Gastroesophageal sphincter (tissue), 4 donors: ENCODE measurements around the gene PARP16. TPM values are rescaled to one million over a fixed set of nuclear protein-coding genes. Genes with fewer than 3 reads are reported as not detected.
A peak's percentile ranks its signal among the peaks of the same experiment; 100 is the strongest.

Source experiments
- ATAC-seq: fragments of 150-250 bp; one replicate; pipeline ENCODE4 v1.9.1; 2016; ENCODE audit warnings: mild to moderate bottlenecking, moderate library complexity
- H3K27ac ChIP-seq, 4 donors: fragments of 200-600 bp; sonication (generic) in 3 of 4; 1 replicate in 3 of 4; 2 replicates in 1 of 4; pipeline ENCODE4 v1.5.1; 2016 to 2019
- H3K27me3 ChIP-seq: fragments of 200-600 bp; sonication (generic); one replicate; pipeline ENCODE4 v1.5.1; 2019
- H3K36me3 ChIP-seq, 2 donors: fragments of 200-600 bp; sonication (generic); one replicate each; pipeline ENCODE4 v1.5.1; 2019; ENCODE audit warnings: control low read depth in 1 of 2
- H3K4me1 ChIP-seq, 3 donors: fragments of 200-600 bp; sonication (generic); 1 replicate in 2 of 3; 2 replicates in 1 of 3; pipeline ENCODE4 v1.5.1; 2016 to 2019; ENCODE audit warnings: control low read depth in 2 of 3
- H3K4me3 ChIP-seq, 2 donors: fragments of 200-600 bp; sonication (generic); one replicate each; pipeline ENCODE4 v1.5.1; 2019; ENCODE audit warnings: mild to moderate bottlenecking in 1 of 2, moderate library complexity in 1 of 2
- H3K9me3 ChIP-seq, 3 donors: fragments of 200-600 bp; sonication (generic); one replicate each; pipeline ENCODE4 v1.5.1; 2017 to 2019; ENCODE audit warnings: control low read depth in 2 of 3
- EP300 ChIP-seq: sonication (generic); formaldehyde crosslinking; IDR thresholded peaks from one replicate; pipeline ENCODE4 v1.6.1; 2017; ENCODE audit warnings: antibody characterized with exemption, mild to moderate bottlenecking
- POLR2A ChIP-seq, 2 donors: fragments of 450-650 bp; IDR thresholded peaks; one replicate each; pipeline ENCODE4 v1.6.1; 2017; ENCODE audit warnings: antibody characterized with exemption in 2 of 2, mild to moderate bottlenecking in 2 of 2, moderate library complexity in 1 of 2
- POLR2AphosphoS5 ChIP-seq: sonication (generic); formaldehyde crosslinking; IDR thresholded peaks from one replicate; pipeline ENCODE4 v1.6.1; 2017; ENCODE audit warnings: antibody characterized with exemption
- WGBS, 2 donors: methylation state at CpG; one replicate each; pipeline ENCODE4 v1.1.5; 2018; ENCODE audit warnings: low coverage in 1 of 2; 5-methylcytosine and 5-hydroxymethylcytosine counted together
- total RNA-seq, 4 donors: library from RNA; depleted of rRNA; stranded (reverse); fragments of >200 nt; gene quantifications; one replicate each; pipeline ENCODE4 v1.1.0, GENCODE V29; 2016
- TF ChIP-seq, protein P1 (sequence below), 4 experiments: fragments of 200-600 bp in 2 of 4; fragments of 450-650 bp in 2 of 4; sonication (generic) in 1 of 4; IDR thresholded peaks; one replicate each; pipeline ENCODE4 v1.5.1; 2017 to 2019; ENCODE audit warnings: antibody characterized with exemption in 4 of 4, mild to moderate bottlenecking in 2 of 4, moderate library complexity in 2 of 4

PARP16 gene
- total RNA-seq, 4 donors from 2014 or later: 10.1 to 21.7 (median 14.1) TPM

DNA sequence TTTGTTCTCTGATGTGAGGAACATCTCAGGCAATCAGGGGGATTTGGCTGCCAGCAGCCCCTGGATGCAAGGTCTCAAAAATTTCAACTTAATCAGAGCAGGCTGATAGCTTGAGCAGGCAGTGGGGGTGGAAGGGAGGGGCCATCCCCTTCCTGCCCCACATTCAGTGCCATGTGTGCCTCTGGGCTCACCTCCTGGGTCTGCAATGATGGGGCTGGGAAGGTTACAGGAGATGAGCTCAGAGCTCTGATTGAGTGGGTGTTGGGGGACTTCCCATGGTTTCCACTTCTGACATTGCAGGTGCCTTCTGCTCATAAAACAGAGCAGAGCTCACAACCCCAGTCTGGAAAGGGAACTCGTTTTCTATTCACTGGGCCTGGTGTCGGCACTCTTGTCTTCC lies 37.0 kb downstream of the PARP16 start:
- WGBS, 2 donors: 72% methylated on average over 2 of the region's 2 CpGs; no CpG with 5 or more reads in 1 of the 2 donors
- Histone ChIP-seq H3K27ac (peak overlapping the region in 2 of 4 donors; percentile 19 to 49), H3K4me3 (no peak overlapping the region), H3K27me3 (no peaks in the 10 kb centered on the region), H3K4me1 (peaks cover 0 to 46% (median 17%) of the 10 kb centered on the region in 3 donors), H3K36me3 (peaks cover 0 to 35% of the 10 kb centered on the region in 2 donors), H3K9me3 (no peaks in the 10 kb centered on the region)
- TF ChIP-seq, protein P1, sequence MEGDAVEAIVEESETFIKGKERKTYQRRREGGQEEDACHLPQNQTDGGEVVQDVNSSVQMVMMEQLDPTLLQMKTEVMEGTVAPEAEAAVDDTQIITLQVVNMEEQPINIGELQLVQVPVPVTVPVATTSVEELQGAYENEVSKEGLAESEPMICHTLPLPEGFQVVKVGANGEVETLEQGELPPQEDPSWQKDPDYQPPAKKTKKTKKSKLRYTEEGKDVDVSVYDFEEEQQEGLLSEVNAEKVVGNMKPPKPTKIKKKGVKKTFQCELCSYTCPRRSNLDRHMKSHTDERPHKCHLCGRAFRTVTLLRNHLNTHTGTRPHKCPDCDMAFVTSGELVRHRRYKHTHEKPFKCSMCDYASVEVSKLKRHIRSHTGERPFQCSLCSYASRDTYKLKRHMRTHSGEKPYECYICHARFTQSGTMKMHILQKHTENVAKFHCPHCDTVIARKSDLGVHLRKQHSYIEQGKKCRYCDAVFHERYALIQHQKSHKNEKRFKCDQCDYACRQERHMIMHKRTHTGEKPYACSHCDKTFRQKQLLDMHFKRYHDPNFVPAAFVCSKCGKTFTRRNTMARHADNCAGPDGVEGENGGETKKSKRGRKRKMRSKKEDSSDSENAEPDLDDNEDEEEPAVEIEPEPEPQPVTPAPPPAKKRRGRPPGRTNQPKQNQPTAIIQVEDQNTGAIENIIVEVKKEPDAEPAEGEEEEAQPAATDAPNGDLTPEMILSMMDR (IDR thresholded peaks at IDR 0.05): no peak
- TF ChIP-seq POLR2A (IDR thresholded peaks at IDR 0.05) (no peak), EP300 (no peak), POLR2AphosphoS5 (no peak)
- ATAC-seq: no peak

DNA sequence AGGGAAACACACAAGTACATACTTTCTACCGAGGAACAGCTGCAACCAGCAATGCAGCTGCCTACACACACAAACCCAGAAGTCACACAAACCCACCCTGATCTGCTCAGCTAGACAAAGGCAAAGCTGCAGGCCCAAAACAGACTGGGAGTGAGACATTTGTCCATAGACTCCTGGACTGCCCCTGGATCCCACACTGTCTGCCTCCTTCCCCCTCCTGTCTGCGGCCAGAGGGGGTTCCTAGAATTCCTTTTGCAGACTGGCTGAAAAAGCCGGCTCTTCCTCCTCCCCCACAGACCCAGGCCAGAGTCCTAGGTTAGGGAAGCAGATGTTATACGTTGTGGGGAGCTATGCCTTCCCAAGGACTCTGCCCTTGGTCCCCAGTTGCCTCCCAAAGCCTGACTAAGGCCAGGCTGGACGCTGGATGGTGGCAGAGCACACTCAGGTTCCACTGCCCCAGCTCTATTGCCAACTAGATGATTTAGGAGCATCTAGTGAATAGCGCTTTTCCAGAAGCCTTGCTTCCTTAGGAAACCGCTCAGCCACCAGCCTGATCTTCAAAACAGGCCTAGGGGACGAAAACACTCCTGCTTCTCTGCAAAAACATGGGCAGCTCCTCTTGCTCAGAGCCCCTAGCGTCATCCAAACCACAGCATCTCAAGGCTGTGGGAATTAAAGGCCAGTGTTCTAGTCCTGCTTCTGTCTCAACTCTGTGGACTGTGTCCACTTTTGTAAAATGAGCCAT lies 38.0 kb downstream of the PARP16 start:
- peaks cover 0 to 35% of the 10 kb centered on the region in 2 donors for H3K36me3 ChIP-seq
- TF ChIP-seq, protein P1 (IDR thresholded peaks at IDR 0.05): no peak
- no peak for TF ChIP-seq POLR2A (IDR thresholded peaks at IDR 0.05)
- no peak for TF ChIP-seq EP300
- no peak for TF ChIP-seq POLR2AphosphoS5
- H3K9me3 ChIP-seq: no peaks in the 10 kb centered on the region
- no peak for ATAC-seq
- WGBS, 2 donors: 40% methylated on average over 1 of the region's 9 CpGs; no CpG with 5 or more reads in 1 of the 2 donors
- peak overlapping the region in 2 of 4 donors; percentile 19 to 49 for H3K27ac ChIP-seq
- H3K27me3 ChIP-seq: no peaks in the 10 kb centered on the region
- no peak overlapping the region for H3K4me3 ChIP-seq
- peaks cover 0 to 36% (median 11%) of the 10 kb centered on the region in 3 donors for H3K4me1 ChIP-seq

DNA sequence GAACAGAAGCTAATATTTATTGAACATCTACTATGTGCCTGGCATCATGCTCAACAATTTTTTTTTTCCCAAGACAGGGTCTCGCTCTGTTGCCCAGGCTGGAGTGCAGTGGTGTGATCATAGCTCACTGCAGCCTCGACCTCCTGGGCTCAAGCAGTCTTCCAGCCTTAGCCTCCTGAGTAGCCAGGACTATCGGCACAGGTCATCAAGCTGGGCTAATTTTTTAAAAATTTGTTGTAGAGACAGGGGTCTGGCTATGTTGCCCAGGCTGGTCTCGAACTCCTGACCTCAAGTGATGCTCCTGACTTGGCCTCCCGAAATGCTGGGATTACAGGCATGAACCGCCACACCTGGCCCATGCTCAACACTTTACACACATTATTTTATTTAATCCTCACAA lies 39.7 kb downstream of the PARP16 start:
- TF ChIP-seq EP300 (no peak), POLR2A (IDR thresholded peaks at IDR 0.05) (no peak), POLR2AphosphoS5 (no peak)
- TF ChIP-seq, protein P1 (IDR thresholded peaks at IDR 0.05): no peak
- ATAC-seq: no peak
- no peak overlapping the region for H3K4me3 ChIP-seq
- peaks cover 0 to 36% (median 11%) of the 10 kb centered on the region in 3 donors for H3K4me1 ChIP-seq
- no peaks in the 10 kb centered on the region for H3K27me3 ChIP-seq
- H3K9me3 ChIP-seq: no peaks in the 10 kb centered on the region
- 100% methylated on average over 1 of the region's 6 CpGs; no CpG with 5 or more reads in 1 of the 2 donors for WGBS, 2 donors
- H3K36me3 ChIP-seq: peaks cover 0 to 34% of the 10 kb centered on the region in 2 donors
- H3K27ac ChIP-seq: no peak overlapping the region

DNA sequence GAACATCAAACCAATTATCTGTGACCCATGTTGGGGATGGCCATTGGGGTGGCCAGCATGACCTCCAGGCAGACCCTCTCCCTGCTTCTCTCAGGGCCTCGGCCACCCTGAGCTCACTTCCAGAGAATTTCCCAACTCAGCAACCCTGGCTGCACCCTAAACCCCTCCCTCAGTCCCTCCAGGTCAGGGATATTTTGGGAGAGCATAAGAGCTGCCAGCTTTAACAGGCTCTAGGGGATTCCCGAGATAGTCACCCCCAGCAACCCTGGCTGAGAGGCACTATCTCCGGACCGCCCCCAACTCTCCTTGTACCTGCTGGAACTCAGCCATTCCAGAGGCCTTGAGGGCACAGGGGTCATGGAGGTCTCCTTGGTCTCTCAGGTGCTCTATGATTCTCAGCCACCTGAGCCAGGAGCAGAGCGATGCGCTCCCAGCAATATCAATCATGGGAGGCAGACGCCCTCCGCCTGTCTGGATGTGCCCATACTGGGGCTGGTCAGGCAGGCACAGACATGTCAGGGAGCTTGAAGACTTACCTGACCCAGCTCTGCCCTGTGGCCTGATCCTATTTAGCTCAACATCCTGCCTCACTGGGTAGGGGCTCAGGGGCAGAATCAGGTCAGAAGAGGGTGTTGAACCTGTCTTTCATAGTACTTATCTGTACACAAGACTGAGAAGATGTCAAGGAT lies 40.5 kb downstream of the PARP16 start:
- Histone ChIP-seq H3K36me3 (peaks cover 0 to 33% of the 10 kb centered on the region in 2 donors), H3K27ac (peak overlapping the region in 3 of 4 donors; percentile 53 to 70 (median 61)), H3K9me3 (no peaks in the 10 kb centered on the region), H3K4me1 (peaks cover 0 to 36% (median 11%) of the 10 kb centered on the region in 3 donors), H3K4me3 (no peak overlapping the region), H3K27me3 (no peaks in the 10 kb centered on the region)
- 88% methylated on average over 6 of the region's 8 CpGs; no CpG with 5 or more reads in 1 of the 2 donors for WGBS, 2 donors
- TF ChIP-seq POLR2A (IDR thresholded peaks at IDR 0.05): no peak
- no peak for TF ChIP-seq POLR2AphosphoS5
- TF ChIP-seq EP300: no peak
- TF ChIP-seq, protein P1 (IDR thresholded peaks at IDR 0.05): no peak
- peak; percentile 7 for ATAC-seq
